GM10847 (cell line): ENCODE data around the gene SLC50A1.

Experiments used
- POLR2A ChIP-seq: IDR thresholded peaks from 2 replicates; pipeline ENCODE4 v1.6.1; 2011; ENCODE audit not compliant: insufficient read length; ENCODE audit errors: extremely low read depth

The SLC50A1 gene

DNA sequence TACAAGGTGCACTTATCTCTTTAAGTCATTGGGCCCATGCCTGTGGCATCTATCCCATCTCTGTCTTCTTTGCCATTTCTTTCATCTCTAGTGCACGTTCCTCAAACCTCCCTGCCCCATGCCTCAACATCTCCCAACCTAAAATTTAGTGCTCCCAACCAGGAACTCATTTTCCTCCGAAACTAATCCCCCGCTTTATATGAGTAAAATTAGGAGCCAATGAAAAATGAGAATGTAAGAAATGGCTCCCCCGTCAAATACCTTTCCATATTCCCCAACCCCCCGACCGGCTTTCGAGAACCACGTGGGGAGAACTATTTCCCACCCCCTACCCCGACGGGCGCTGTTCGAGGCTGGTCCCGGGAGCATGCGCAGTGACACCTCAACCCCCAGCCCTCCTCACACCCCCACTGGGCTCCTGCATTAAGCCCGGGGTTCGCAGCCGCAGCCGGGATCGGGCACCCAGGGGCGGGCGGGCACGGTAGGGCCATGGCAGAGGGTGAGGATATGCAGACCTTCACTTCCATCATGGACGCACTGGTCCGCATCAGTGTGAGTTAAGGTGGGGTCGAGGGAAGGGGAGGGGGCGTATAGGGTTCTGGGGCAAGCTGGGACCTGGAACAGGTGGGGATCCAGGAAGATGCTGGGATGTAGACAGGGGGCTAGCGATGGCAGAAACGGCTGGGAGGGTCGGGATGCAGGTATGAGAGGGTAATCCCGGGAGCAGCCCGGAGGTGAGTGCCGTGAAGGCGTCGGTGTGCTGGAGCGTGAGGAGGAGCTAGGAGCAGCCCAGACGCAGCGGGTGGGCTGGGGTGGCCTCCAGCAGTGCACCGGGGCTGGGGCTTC, 38.0 kb downstream of the SLC50A1 start, which contains the start of gene TRIM46:
Gene TRIM46 (plus strand): TSS at position 372 of the 846 bp plus-strand sequence. CDS start 118 bp downstream, at position 490.
- TF ChIP-seq POLR2A, result no peak

- TF ChIP-seq POLR2A, result no peak
Measured at GRCh38 chr1:155174324-155175280, 39.0 kb downstream of the SLC50A1 start.

DNA sequence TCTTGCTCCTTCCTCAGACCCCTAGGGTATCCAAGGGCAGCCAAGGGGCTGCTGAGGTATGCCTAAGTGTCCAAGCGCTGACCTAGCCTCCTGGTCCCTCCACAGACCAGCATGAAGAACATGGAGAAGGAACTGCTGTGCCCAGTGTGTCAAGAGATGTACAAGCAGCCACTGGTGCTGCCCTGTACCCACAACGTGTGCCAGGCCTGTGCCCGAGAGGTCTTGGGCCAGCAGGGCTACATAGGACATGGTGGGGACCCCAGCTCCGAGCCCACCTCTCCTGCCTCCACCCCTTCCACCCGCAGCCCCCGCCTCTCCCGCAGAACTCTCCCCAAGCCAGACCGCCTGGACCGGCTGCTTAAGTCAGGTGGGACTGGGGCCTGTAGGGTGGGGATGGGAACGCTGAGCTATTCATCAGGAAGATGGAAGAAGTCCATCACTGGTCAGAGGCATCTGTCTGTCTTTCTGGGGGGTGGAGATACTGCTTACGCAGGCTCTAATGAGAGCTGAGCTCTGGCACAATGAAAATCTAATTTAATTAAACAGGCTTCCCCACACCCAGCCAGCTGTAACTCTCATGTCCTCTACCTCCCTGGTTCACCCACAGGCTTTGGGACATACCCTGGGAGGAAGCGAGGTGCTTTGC, 39.8 kb downstream of the SLC50A1 start:
- TF ChIP-seq POLR2A, result no peak

DNA sequence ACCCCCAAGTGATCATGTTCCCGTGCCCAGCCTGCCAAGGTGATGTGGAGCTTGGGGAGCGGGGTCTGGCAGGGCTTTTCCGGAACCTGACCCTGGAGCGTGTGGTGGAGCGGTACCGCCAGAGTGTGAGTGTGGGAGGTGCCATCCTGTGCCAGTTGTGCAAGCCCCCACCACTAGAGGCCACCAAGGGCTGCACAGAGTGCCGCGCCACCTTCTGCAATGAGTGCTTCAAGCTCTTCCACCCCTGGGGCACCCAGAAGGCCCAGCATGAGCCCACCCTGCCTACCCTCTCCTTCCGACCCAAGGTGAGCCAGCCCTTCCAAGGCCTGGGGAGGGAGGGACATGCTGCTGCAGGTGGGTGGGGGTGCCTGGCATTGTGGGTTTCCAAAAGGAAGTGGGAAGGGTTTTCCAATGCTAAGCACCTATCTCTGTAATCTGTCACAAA, 40.3 kb downstream of the SLC50A1 start:
- TF ChIP-seq POLR2A, result no peak

- TF ChIP-seq POLR2A, result no peak
Measured at GRCh38 chr1:155176544-155177071, 41.0 kb downstream of the SLC50A1 start.

DNA sequence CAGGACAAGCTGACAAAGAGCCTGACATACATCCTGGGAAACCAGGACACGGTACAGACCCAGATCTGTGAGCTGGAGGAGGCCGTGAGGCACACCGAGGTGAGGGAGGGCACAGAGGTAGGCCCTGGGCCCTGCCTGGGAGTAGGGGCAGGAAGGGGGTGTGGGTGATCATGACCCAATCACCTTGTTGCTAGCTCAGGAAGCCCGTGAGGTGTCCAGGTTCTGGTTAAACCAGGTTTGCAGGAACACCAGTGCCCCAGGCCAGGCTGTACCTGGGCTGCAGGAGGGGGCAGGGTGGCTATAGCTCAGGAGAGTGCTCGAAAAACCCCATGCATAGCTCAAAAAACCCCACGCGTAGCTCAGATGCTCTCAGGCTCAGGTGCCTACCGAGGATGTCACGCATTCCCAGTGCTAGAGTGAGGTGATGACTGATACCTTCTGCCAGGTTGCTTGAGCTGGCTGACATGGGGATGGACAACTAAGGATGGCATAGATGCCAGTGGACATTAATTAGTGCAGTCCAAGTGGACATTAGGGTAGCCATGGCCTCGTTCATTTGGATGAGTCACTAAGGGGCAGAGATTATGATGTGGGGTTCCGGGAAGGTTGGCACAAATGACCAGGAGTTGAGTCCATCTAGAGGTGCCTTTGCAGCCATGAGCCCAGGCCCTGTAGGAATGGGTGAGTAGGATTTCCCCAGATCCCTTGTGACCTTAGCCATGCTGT, 41.7 kb downstream of the SLC50A1 start:
- no peak for TF ChIP-seq POLR2A

GRCh38 chr1:155177918-155178281, 42.2 kb downstream of the SLC50A1 start:
- TF ChIP-seq POLR2A, result no peak

- TF ChIP-seq POLR2A, result no peak
Measured at GRCh38 chr1:155178441-155179111, 42.9 kb downstream of the SLC50A1 start.

DNA sequence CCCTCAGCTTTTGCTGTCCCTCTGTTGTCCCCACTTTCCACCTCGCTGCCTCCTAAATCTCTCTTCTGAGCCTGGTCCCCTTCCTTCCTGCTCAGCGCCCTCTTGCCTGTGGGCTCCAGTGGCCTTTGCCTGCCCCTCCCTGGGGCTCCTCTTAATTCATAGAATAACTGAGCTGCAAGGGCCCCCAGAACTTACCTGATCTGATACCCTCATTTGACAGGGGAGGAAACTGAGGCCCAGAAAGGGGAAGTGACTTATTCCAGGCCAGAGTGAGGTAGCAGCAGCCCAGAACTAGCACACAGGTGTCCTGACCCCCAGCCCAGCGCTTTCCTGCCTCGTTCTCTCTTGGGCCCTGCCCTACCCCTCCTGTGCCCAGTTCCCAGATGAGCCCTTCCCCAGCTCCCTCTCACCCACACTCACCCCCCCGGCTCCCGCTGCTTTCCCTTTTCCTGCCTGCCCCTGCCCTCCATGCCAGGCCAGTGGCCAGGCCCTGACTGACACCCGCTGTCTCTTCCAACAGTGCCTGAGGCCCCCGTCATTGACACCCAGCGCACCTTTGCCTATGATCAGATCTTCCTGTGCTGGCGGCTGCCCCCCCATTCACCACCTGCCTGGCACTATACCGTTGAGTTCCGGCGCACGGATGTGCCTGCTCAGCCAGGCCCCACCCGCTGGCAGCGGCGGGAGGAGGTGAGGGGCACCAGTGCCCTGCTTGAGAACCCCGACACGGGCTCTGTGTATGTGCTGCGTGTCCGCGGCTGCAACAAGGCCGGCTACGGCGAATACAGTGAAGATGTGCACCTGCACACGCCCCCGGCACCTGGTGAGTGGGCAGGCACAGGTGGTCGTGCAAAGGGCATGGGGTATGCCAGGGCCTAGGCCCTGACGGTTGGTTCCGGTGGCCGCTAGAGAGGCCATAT, 43.7 kb downstream of the SLC50A1 start:
- no peak for TF ChIP-seq POLR2A

DNA sequence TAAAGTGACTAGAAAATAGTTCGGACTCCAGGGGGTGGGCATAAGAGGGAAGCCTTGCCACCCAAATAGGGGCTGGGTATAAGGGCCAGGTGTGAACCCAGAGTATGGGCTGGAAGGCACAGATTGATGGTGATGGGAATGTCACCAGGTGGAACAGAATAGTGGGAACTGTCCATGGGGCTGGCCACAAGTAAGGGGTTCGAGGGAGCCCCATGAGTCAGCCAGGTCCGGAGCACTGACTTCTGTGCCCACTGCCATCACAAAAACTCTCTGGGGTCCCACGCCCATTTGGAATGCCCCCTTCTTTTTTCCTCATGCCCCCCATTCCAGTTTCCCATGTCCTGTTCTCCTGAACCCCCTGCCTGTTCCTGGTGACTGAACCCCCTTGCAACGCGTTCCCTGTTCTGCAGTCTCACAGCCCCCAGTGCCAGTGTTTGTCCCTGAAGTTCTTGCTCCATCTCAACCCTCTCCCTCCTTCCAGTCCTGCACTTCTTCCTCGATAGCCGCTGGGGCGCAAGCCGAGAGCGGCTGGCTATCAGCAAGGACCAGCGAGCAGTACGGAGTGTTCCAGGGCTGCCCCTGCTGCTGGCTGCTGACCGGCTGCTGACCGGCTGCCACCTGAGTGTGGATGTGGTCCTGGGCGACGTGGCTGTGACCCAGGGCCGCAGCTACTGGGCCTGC, 45.9 kb downstream of the SLC50A1 start:
- TF ChIP-seq POLR2A, result no peak

- no peak for TF ChIP-seq POLR2A
Measured at GRCh38 chr1:155182052-155182550, 46.4 kb downstream of the SLC50A1 start.

GRCh38 chr1:155183775-155184221, 48.1 kb downstream of the SLC50A1 start:
- no peak for TF ChIP-seq POLR2A
